A673 (cell line): ENCODE measurements around the gene HPS4. TPM values are rescaled to one million over a fixed set of nuclear protein-coding genes. Genes with fewer than 3 reads are reported as not detected.
"Not testable (repeated sequence)": the region's sequence is repeated elsewhere in the genome, so short reads cannot be mapped to it uniquely, and the experiment has no call there.

Experiments used
- Bru-seq: library from RNA; stranded (reverse); fragments of 400-500 nt; gene quantifications from one replicate; lab custom pipeline; 2021; lab: Mats Ljungman, UMichigan
- BruChase-seq, 2 experiments: library from RNA; stranded (reverse); fragments of 400-500 nt; gene quantifications; one replicate each; lab custom pipeline; 2021; lab: Mats Ljungman, UMichigan
- BruUV-seq: library from RNA; stranded (reverse); fragments of 400-500 nt; replicated peaks from 2 replicates; lab custom pipeline; 2021; lab: Mats Ljungman, UMichigan
- CTCF ChIA-PET: fragments of 300-600 bp; sonication (Branson Sonifier 250); formaldehyde crosslinking; loops from one replicate; lab custom pipeline; 2022; ENCODE audit warnings: antibody characterized with exemption; lab: Charles Lee
- POLR2A ChIA-PET: fragments of 300-600 bp; sonication (Branson Sonifier 250); formaldehyde crosslinking; loops from one replicate; lab custom pipeline; 2022; ENCODE audit warnings: antibody characterized with exemption; ENCODE audit not compliant: low non-redundant PET; lab: Charles Lee
- DNase-seq: peaks from one replicate; pipeline ENCODE4 v3.0.0-alpha.2; 2015; ENCODE audit warnings: low spot score
- H3K27ac ChIP-seq: fragments of 200-600 bp; sonication (generic); 2 replicates; pipeline ENCODE4 v1.5.1; 2016; ENCODE audit warnings: mixed run types, low read depth, mild to moderate bottlenecking, mixed read lengths, antibody characterized with exemption, low read length; ENCODE audit not compliant: poor library complexity, severe bottlenecking
- H3K27me3 ChIP-seq: fragments of 200-600 bp; sonication (generic); replicated peaks from 2 replicates; pipeline ENCODE4 v1.6.1; 2017; ENCODE audit warnings: mixed run types, low read depth, mild to moderate bottlenecking, mixed read lengths, antibody characterized with exemption, low read length; ENCODE audit not compliant: insufficient read depth, poor library complexity
- H3K36me3 ChIP-seq: fragments of 200-600 bp; sonication (generic); 2 replicates; pipeline ENCODE4 v1.6.1; 2016; ENCODE audit warnings: mixed run types, mild to moderate bottlenecking, mixed read lengths, antibody characterized with exemption, low read length; ENCODE audit not compliant: insufficient read depth, poor library complexity, severe bottlenecking
- H3K4me1 ChIP-seq: fragments of 200-600 bp; sonication (generic); 2 replicates; pipeline ENCODE4 v1.6.1; 2017; ENCODE audit warnings: mixed run types, mild to moderate bottlenecking, mixed read lengths, antibody characterized with exemption, low read length; ENCODE audit not compliant: insufficient read depth, poor library complexity, severe bottlenecking
- H3K4me3 ChIP-seq: fragments of 200-600 bp; sonication (generic); 2 replicates; pipeline ENCODE4 v1.5.1; 2016; ENCODE audit warnings: low read depth, mixed run types, mild to moderate bottlenecking, mixed read lengths, low read length; ENCODE audit not compliant: poor library complexity, severe bottlenecking
- H3K9me3 ChIP-seq: fragments of 200-600 bp; sonication (generic); 2 replicates; pipeline ENCODE4 v1.6.1; 2016; ENCODE audit warnings: mixed run types, low read depth, mild to moderate bottlenecking, mixed read lengths, antibody characterized with exemption, low read length; ENCODE audit not compliant: poor library complexity, severe bottlenecking
- CTCF ChIP-seq: fragments of 300-800, 200-600 bp; sonication (generic); conservative IDR thresholded peaks from 2 replicates; pipeline ENCODE4 v1.5.1; 2017; ENCODE audit warnings: low read depth, mild to moderate bottlenecking, antibody characterized with exemption, low read length, moderate library complexity, mixed read lengths
- EZH2 ChIP-seq: fragments of 200-600 bp; sonication (generic); IDR thresholded peaks from 2 replicates; pipeline ENCODE4 v1.6.1; 2017; ENCODE audit warnings: borderline replicate concordance, low read depth, mild to moderate bottlenecking, mixed read lengths, antibody characterized with exemption, low read length; ENCODE audit not compliant: poor library complexity, severe bottlenecking
- intact Hi-C: fragments of 100-400 bp; cut with micrococcal nuclease; formaldehyde crosslinking; loops from one replicate; pipeline ENCODE4 v1.10.0; 2022; ENCODE audit not compliant: unreplicated experiment
- long read RNA-seq: library from polyadenylated mRNA; stranded (forward); transcript quantifications from one replicate; pipeline ENCODE4 v2.0.0, GENCODE V29; 2022
- total RNA-seq: library from RNA; stranded (reverse); gene quantifications from 2 replicates; pipeline ENCODE4 v1.2.3, GENCODE V29; 2021

HPS4 gene
- total RNA-seq (46.9 and 47.9 TPM in 2 replicates), Bru-seq, nascent RNA (percentile 76 among the genes with signal in this experiment), BruChase-seq, experiment 1, labeled RNA remaining after a 2-hour chase (percentile 84 among the genes with signal in this experiment), BruChase-seq, experiment 2, labeled RNA remaining after a 6-hour chase (percentile 79 among the genes with signal in this experiment)
- long read RNA-seq, full-length matches to known transcripts = 34 of 93 reads
- long read RNA-seq, partial matches to known transcripts = 8 of 93 reads
- long read RNA-seq, other reads (novel, unspliced or antisense) = 51 of 93 reads

- peaks cover 39% of the 10 kb centered on the region for H3K4me1 ChIP-seq
- peak; percentile 93 for DNase-seq
- ChIA-PET POLR2A (interaction anchor here (0.6 kb wide), 1 partner anchor 1369 kb away, joined by 4 read pairs; no protein-coding TSS in a partner anchor), CTCF (interaction anchor here (0.7 kb wide), 2 partner anchors 22 to 182 kb away, joined by 3 to 4 read pairs; no protein-coding TSS in a partner anchor)
- peak within 1 kb of the TSS; percentile 97 for H3K4me3 ChIP-seq
- H3K27ac ChIP-seq = peak within 1 kb of the TSS; percentile 94
- intact Hi-C loops = no loop called here
- TF ChIP-seq CTCF (no peak), EZH2 (no peak)
- no peaks in the 10 kb centered on the region for H3K9me3 ChIP-seq
- H3K27me3 ChIP-seq = no peaks in the 10 kb centered on the region
- peaks cover 13% of the 10 kb centered on the region for H3K36me3 ChIP-seq
- BruUV-seq = no TSS peak
Measured at GRCh38 chr22:26483439-26484359, at the start of gene HPS4, which contains the start of gene SRRD. Gene HPS4, minus strand, starts transcription at chr22:26483783. Its CDS starts 2,021 bp downstream, at chr22:26481762. Gene SRRD, plus strand, starts transcription at chr22:26483877. Its CDS starts 14 bp downstream, at chr22:26483891.

- no peak overlapping the region for H3K27ac ChIP-seq
- DNase-seq = no peak
- H3K4me1 ChIP-seq = no peaks in the 10 kb centered on the region
- H3K27me3 ChIP-seq = no peaks in the 10 kb centered on the region
- H3K4me3 ChIP-seq = no peak overlapping the region
- no peaks in the 10 kb centered on the region for H3K36me3 ChIP-seq
- CTCF ChIA-PET = no interaction called here
- intact Hi-C loops = no loop called here
- H3K9me3 ChIP-seq = no peaks in the 10 kb centered on the region
- BruUV-seq = no TSS peak
- POLR2A ChIA-PET = no interaction called here
- TF ChIP-seq CTCF (no peak), EZH2 (no peak)
Measured at GRCh38 chr22:26529345-26529744, 45.8 kb upstream of the HPS4 start.

- H3K36me3 ChIP-seq, POLR2A ChIA-PET, H3K9me3 ChIP-seq: not testable (repeated sequence)
Measured at GRCh38 chr22:26528518-26528917, 44.9 kb upstream of the HPS4 start.

More at GRCh38 chr22:26528518-26528917, 44.9 kb upstream of the HPS4 start:
- intact Hi-C loops, H3K4me3 ChIP-seq, DNase-seq, H3K4me1 ChIP-seq, H3K27ac ChIP-seq, H3K27me3 ChIP-seq, BruUV-seq, CTCF ChIA-PET: not testable (repeated sequence)
